Mammary microvascular endothelial cell (primary cell): ENCODE results near the gene TRPM4. TPM values are rescaled to one million over a fixed set of nuclear protein-coding genes. Genes with fewer than 3 reads are reported as not detected.

Experiments used
- total RNA-seq: library from RNA; depleted of rRNA; stranded (reverse); fragments of >200 nt; gene quantifications from 2 replicates; pipeline ENCODE4 v1.2.3, GENCODE V29; 2015

The TRPM4 gene
- 19.6 and 25.9 TPM in 2 replicates for total RNA-seq

GRCh38 chr19:49157445-49158224 is at the start of gene TRPM4:
TSS of gene TRPM4 (plus strand) at chr19:49157792. CDS start at chr19:49157867, 75 bp downstream.

GRCh38 chr19:49113762-49114629 is 43.6 kb upstream of the TRPM4 start, which contains the start of gene LIN7B:
TSS of gene LIN7B (plus strand) at chr19:49114370. CDS start at chr19:49114405, 35 bp downstream.

GRCh38 chr19:49118565-49119410 is 38.8 kb upstream of the TRPM4 start, which contains the start of gene C19orf73:
TSS of gene C19orf73 (minus strand) at chr19:49119143. CDS start at chr19:49119022, 121 bp downstream.

GRCh38 chr19:49119411-49120324 is 37.9 kb upstream of the TRPM4 start, which contains the start of gene PPFIA3:
TSS of gene PPFIA3 (plus strand) at chr19:49119544. CDS start at chr19:49127874, 8,330 bp downstream.

GRCh38 chr19:49155005-49155819 is 2.4 kb upstream of the TRPM4 start, which contains the start of gene HRC:
TSS of gene HRC (minus strand) at chr19:49155396. CDS start at chr19:49155237, 159 bp downstream.

Other genes starting within 250 kb of the TRPM4 start
- gene DHDH, start 224.1 kb upstream of the TRPM4 start, total RNA-seq = not detected in 2 replicates
- 183 and 190 TPM in 2 replicates for gene BAX, start 202.9 kb upstream of the TRPM4 start, total RNA-seq
- 3,431 and 3,702 TPM in 2 replicates for gene FTL, start 192.5 kb upstream of the TRPM4 start, total RNA-seq
- 34.5 and 35.0 TPM in 2 replicates for gene GYS1, start 164.5 kb upstream of the TRPM4 start, total RNA-seq
- 231 and 259 TPM in 2 replicates for gene RUVBL2, start 163.9 kb upstream of the TRPM4 start, total RNA-seq
- not detected in 2 replicates for gene LHB, start 140.7 kb upstream of the TRPM4 start, total RNA-seq
- gene CGB3, start 133.5 kb upstream of the TRPM4 start, total RNA-seq = not detected in 2 replicates
- not detected in 2 replicates for gene CGB2, start 125.9 kb upstream of the TRPM4 start, total RNA-seq
- not detected in 2 replicates for gene CGB1, start 120.9 kb upstream of the TRPM4 start, total RNA-seq
- gene CGB5, start 113.9 kb upstream of the TRPM4 start, total RNA-seq = not detected in 2 replicates
- not detected in 2 replicates for gene CGB8, start 108.7 kb upstream of the TRPM4 start, total RNA-seq
- 0.53 TPM in 1 of 2 replicates, not detected in the other for gene CGB7, start 100.0 kb upstream of the TRPM4 start, total RNA-seq
- not detected in 2 replicates for gene NTF4, start 93.0 kb upstream of the TRPM4 start, total RNA-seq
- not detected in 2 replicates for gene KCNA7, start 85.1 kb upstream of the TRPM4 start, total RNA-seq
- gene SNRNP70, start 72.3 kb upstream of the TRPM4 start, total RNA-seq = 173 and 204 TPM in 2 replicates
- gene LIN7B, start 43.4 kb upstream of the TRPM4 start, total RNA-seq = 4.9 and 5.3 TPM in 2 replicates
- 2.1 and 3.3 TPM in 2 replicates for gene C19orf73, start 38.6 kb upstream of the TRPM4 start, total RNA-seq
- 3.4 and 3.9 TPM in 2 replicates for gene PPFIA3, start 38.2 kb upstream of the TRPM4 start, total RNA-seq
- gene HRC, start 2.4 kb upstream of the TRPM4 start, total RNA-seq = not detected in 2 replicates
- gene SLC6A16, start 167.4 kb downstream of the TRPM4 start, total RNA-seq = 0.07 and 0.10 TPM in 2 replicates
- gene CD37, start 177.6 kb downstream of the TRPM4 start, total RNA-seq = not detected in 2 replicates
- 56.6 and 65.2 TPM in 2 replicates for gene TEAD2, start 204.6 kb downstream of the TRPM4 start, total RNA-seq
- not detected in 2 replicates for gene DKKL1, start 206.1 kb downstream of the TRPM4 start, total RNA-seq
- gene KASH5, start 230.5 kb downstream of the TRPM4 start, total RNA-seq = not detected in 2 replicates